CD4-positive, alpha-beta T cell treated with Interleukin-6 at 100 ng/mL for 8 hours (primary cell): ENCODE measurements around the gene SSBP2.

Experiments used
- DNase-seq: peaks from one replicate; pipeline ENCODE4 v3.0.0-alpha.2; 2020; ENCODE audit warnings: mixed read lengths, low spot score

Gene SSBP2

GRCh38 chr5:81767097-81767496, 16.2 kb upstream of the SSBP2 start:
- no peak for DNase-seq

GRCh38 chr5:81766611-81767010, 15.7 kb upstream of the SSBP2 start:
- DNase-seq, result no peak

GRCh38 chr5:81763294-81763928, 12.5 kb upstream of the SSBP2 start:
- no peak for DNase-seq

GRCh38 chr5:81762853-81763252, 12.0 kb upstream of the SSBP2 start:
- no peak for DNase-seq

GRCh38 chr5:81762401-81762800, 11.5 kb upstream of the SSBP2 start:
- DNase-seq, result no peak

- DNase-seq, result no peak
Observed at GRCh38 chr5:81761970-81762369, 11.1 kb upstream of the SSBP2 start.

- DNase-seq, result no peak
Observed at GRCh38 chr5:81761270-81761669, 10.4 kb upstream of the SSBP2 start.

- DNase-seq, result no peak
Observed at GRCh38 chr5:81760521-81760920, 9.6 kb upstream of the SSBP2 start.

GRCh38 chr5:81759632-81760005, 8.7 kb upstream of the SSBP2 start:
- no peak for DNase-seq

GRCh38 chr5:81757404-81757803, 6.5 kb upstream of the SSBP2 start:
- no peak for DNase-seq

- DNase-seq, result no peak
Observed at GRCh38 chr5:81756016-81756415, 5.1 kb upstream of the SSBP2 start.

GRCh38 chr5:81755320-81755719, 4.4 kb upstream of the SSBP2 start:
- no peak for DNase-seq

- DNase-seq, result no peak
Observed at GRCh38 chr5:81754621-81755020, 3.7 kb upstream of the SSBP2 start.

- DNase-seq, result no peak
Observed at GRCh38 chr5:81753429-81753828, 2.5 kb upstream of the SSBP2 start.

GRCh38 chr5:81752644-81752963, 1.7 kb upstream of the SSBP2 start:
- DNase-seq, result no peak

GRCh38 chr5:81751836-81752643, 1.1 kb upstream of the SSBP2 start:
- DNase-seq, result no peak

- DNase-seq, result peak; percentile 11
Observed at GRCh38 chr5:81750308-81751008, 439 bp downstream of the SSBP2 start.

GRCh38 chr5:81749561-81750307, 1.2 kb downstream of the SSBP2 start:
- DNase-seq, result peak; percentile 45

GRCh38 chr5:81749192-81749560, 1.7 kb downstream of the SSBP2 start:
- no peak for DNase-seq

GRCh38 chr5:81748556-81748955, 2.3 kb downstream of the SSBP2 start:
- DNase-seq, result no peak

GRCh38 chr5:81747030-81747429, 3.9 kb downstream of the SSBP2 start:
- DNase-seq, result no peak

- no peak for DNase-seq
Observed at GRCh38 chr5:81740758-81741157, 10.1 kb downstream of the SSBP2 start.

- no peak for DNase-seq
Observed at GRCh38 chr5:81739291-81739690, 11.6 kb downstream of the SSBP2 start.
